ENCODE results near the gene NKAPL. TPM values are rescaled to one million over a fixed set of nuclear protein-coding genes. Genes with fewer than 3 reads are reported as not detected.

Gene NKAPL
- total and polyA plus RNA-seq, 2 of the 8 experiments (the other 6 are each of a cell fraction or from before 2014, with no cell fraction given): 0.08 TPM; not detected in 1

- no peak overlapping the region for H4K5ac ChIP-seq (ENCODE audit: insufficient read length, low read depth, low read length)
- no peak overlapping the region for H3K23ac ChIP-seq (ENCODE audit: insufficient read length)
- no peak overlapping the region for H2BK5ac ChIP-seq (ENCODE audit: low read depth, low read length)
- no peaks in the 10 kb centered on the region for H4K20me1 ChIP-seq (replicated peaks in 1 of 2; ENCODE audit: control insufficient read depth in 1 of 2, insufficient read depth in 2 of 2, low read length in 2 of 2)
- H3K14ac ChIP-seq (ENCODE audit: insufficient read length): no peak overlapping the region
- POLR2A ChIA-PET (ENCODE audit: partially characterized antibody): interaction anchor here (1.4 to 1.9 kb wide), 4 partner anchors 16 to 92 kb away, joined by 3 to 5 read pairs (median 3); partner anchors contain the start of gene PGBD1
- no peak overlapping the region for H3K56ac ChIP-seq (replicated peaks; ENCODE audit: insufficient read length, low read depth, low read length)
- H3K4ac ChIP-seq (replicated peaks; ENCODE audit: insufficient read length, low read depth, low read length): no peak overlapping the region
- FAIRE-seq: no peak
- no peaks in the 10 kb centered on the region for H3K36me3 ChIP-seq (ENCODE audit: control insufficient read depth in 2 of 4, insufficient read depth in 4 of 4, low read length in 3 of 4)
- DNase-seq (ENCODE audit: low read depth in 1 of 2, low spot score in 2 of 2): no peak
- no peak overlapping the region for H3K9ac ChIP-seq (replicated peaks in 1 of 4; ENCODE audit: extremely low read depth in 1 of 4, low read depth in 3 of 4, low read length in 3 of 4)
- H2BK120ac ChIP-seq (replicated peaks; ENCODE audit: low read depth, low read length): no peak overlapping the region
- H3K23me2 ChIP-seq (ENCODE audit: low read depth, low read length): peaks cover 2% of the 10 kb centered on the region; the same call in 1 of the 2 replicates
- no peak overlapping the region for H3K4me3 ChIP-seq (ENCODE audit: extremely low read depth in 1 of 4, insufficient read depth in 2 of 4, low read depth in 3 of 4, low read length in 4 of 4)
- no peak overlapping the region for H4K91ac ChIP-seq (replicated peaks; ENCODE audit: insufficient read length, low read length)
- peaks cover 0 to 2% (median 0%) of the 10 kb centered on the region in 4 experiments; a peak in 1 of 7 replicates for H3K4me1 ChIP-seq (replicated peaks in 1 of 4; ENCODE audit: control insufficient read depth in 3 of 4, insufficient read depth in 4 of 4, low read length in 3 of 4)
- TF ChIP-seq TAF1 (IDR thresholded peaks at IDR 0.05; ENCODE audit: low read depth, low read length) (no peak), BRCA1 (IDR thresholded peaks at IDR 0.05; ENCODE audit: low read depth, low read length) (no peak), ATF3 (IDR thresholded peaks at IDR 0.05; ENCODE audit: insufficient read depth, low read depth, low read length) (no peak), SUZ12 (IDR thresholded peaks at IDR 0.05; ENCODE audit: low read length) (no peak), SIN3A (conservative IDR thresholded peaks at IDR 0.05 in 1 of 2, IDR thresholded peaks at IDR 0.05 in 1 of 2; ENCODE audit: low read depth in 1 of 2, low read length in 2 of 2) (no peak)
- 0 out of 7 replicates have a peak, but pooled peaks cover 0 to under 1% (median 0%) of the 10 kb centered on the region in 4 experiments for H3K27me3 ChIP-seq (replicated peaks in 1 of 4; ENCODE audit: control insufficient read depth in 3 of 4, extremely low read depth in 1 of 4, insufficient read depth in 3 of 4, low read length in 3 of 4)
- H2BK15ac ChIP-seq (ENCODE audit: low read length): no peak overlapping the region
- no peak overlapping the region for H4K8ac ChIP-seq (ENCODE audit: extremely low read depth, insufficient read depth, low read length)
- 90% methylated on average over 2 of the region's 2 CpGs; no CpG with 5 or more reads in 1 of the 2 experiments for whole genome bisulfite sequencing, 2 experiments (ENCODE audit: extremely low coverage in 1 of 2, insufficient coverage in 1 of 2, insufficient read length in 1 of 2, insufficient replicate concordance in 2 of 2, low coverage in 1 of 2, low lambda C conversion rate in 2 of 2, missing lambda C conversion rate in 1 of 2)
- no peak overlapping the region for H3K18ac ChIP-seq (ENCODE audit: extremely low read depth, low read length)
- no peak overlapping the region for H3K4me2 ChIP-seq (ENCODE audit: insufficient read depth in 1 of 2, low read depth in 2 of 2, low read length in 2 of 2)
- no peak overlapping the region for H3K27ac ChIP-seq (ENCODE audit: low read depth, low read length)
- no peak overlapping the region for H2BK20ac ChIP-seq (ENCODE audit: low read length)
- no peak overlapping the region for H2AK5ac ChIP-seq (ENCODE audit: low read depth, low read length)
- 0 out of 2 replicates have a peak overlapping the region, but pooled peaks have one; percentile 31 for H2AFZ ChIP-seq (ENCODE audit: low read length)
- CTCF ChIA-PET (ENCODE audit: partially characterized antibody): no interaction called here
- peaks cover 0 to 11% of the 10 kb centered on the region in 2 experiments; a peak in 2 of 4 replicates for H3K79me2 ChIP-seq (ENCODE audit: control insufficient read depth in 1 of 2, insufficient read depth in 2 of 2, low read length in 2 of 2)
- H3K9me3 ChIP-seq (ENCODE audit: insufficient read depth in 2 of 2, low read depth in 1 of 2, low read length in 1 of 2): no peaks in the 10 kb centered on the region
- H3K79me1 ChIP-seq (ENCODE audit: low read depth, low read length): no peaks in the 10 kb centered on the region
- H2BK12ac ChIP-seq (ENCODE audit: low read depth, low read length): no peak overlapping the region
Observed at GRCh38 chr6:28263922-28264321, 4.8 kb downstream of the NKAPL start.

Measured in H1 (cell line).